ENCODE data around the gene OR10V1.

The OR10V1 gene

DNA sequence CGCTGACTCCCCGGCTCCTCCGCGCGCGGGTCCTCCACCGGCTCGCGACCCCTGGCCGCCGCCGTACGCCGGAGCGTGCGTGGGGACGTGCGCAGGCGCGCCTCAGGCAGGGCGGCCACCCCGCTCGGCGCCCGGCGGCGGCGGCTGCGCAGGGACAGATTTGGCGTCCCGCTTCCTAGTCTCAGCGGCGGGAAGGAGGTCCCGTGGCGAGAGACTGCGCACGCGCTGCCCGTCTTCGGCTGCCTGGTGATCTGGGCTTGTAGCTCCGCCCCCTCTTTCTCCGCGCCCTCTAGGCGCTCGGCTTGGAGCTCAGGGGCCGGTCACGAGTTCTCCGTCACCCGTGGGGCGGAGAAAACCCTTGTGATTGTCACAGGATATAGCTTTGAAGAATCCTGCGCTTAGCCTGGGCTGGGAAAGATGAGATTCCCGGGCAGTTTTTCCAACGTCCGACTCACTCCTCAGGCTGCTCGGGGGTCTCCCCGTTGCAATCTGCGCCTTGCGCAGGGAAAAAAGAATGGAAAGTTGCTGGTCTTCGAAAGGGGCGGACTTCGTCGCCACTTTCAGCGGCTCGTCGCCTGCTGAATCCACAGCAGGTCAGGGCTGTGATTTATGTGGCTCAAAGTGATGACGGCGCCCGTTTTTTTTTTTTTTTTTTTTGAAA is 44.6 kb downstream of the OR10V1 start, which contains the start of gene PATL1:
PATL1 (minus strand) TSS at position 88 of the 661 bp plus-strand sequence. CDS start 142 bp downstream, outside the sequence.
- peak; percentile 94 to 99 (median 96) for DNase-seq (ENCODE audit: low read depth in 4 of 4, low spot score in 1 of 4)

GRCh38 chr11:59668188-59668949 is 45.3 kb downstream of the OR10V1 start:
- peak; percentile 34 to 73 (median 55) for DNase-seq (ENCODE audit: low read depth in 4 of 4, low spot score in 1 of 4)

DNA sequence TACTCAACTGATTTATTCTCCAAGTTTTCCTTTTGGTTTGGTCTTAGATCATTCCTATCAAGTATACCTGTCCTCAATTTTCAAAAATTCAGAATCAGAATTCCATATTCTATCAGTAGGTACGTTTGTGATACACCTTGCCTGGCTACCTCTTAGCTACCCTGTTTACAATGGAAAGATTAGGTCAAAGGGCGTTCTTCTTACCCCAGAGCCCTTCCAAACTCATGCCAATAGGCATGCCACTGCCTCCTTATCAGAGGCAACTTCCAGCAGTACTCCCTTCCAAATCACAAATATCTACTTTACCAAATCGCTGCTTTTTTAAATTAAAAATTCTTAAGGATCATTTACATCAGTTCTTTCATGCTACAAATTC is 45.8 kb downstream of the OR10V1 start:
- no peak for DNase-seq (ENCODE audit: low read depth in 4 of 4, low spot score in 1 of 4)

GRCh38 chr11:59666969-59667368 is 46.7 kb downstream of the OR10V1 start:
- no peak for DNase-seq (ENCODE audit: low read depth in 4 of 4, low spot score in 1 of 4)
